HG03064 (cell line): Measurements from ENCODE around the gene ALOX5.
"Not testable (repeated sequence)": the region's sequence is repeated elsewhere in the genome, so short reads cannot be mapped to it uniquely, and the experiment has no call there.

Experiments
- ATAC-seq: cut with Tn5 transposase; IDR thresholded peaks from one replicate; pipeline ENCODE4 v1.9.1; 2021; ENCODE audit warnings: low read depth; ENCODE audit not compliant: unreplicated experiment

Gene ALOX5

GRCh38 chr10:45460235-45460878 is 86.3 kb downstream of the ALOX5 start:
- ATAC-seq, result peak; percentile 42

- ATAC-seq, result peak; percentile 56
Measured at GRCh38 chr10:45461034-45461433, 87.0 kb downstream of the ALOX5 start.

GRCh38 chr10:45463244-45464116 is 89.5 kb downstream of the ALOX5 start:
- ATAC-seq, result no peak

GRCh38 chr10:45464958-45465567 is 91.0 kb downstream of the ALOX5 start:
- peak; percentile 35 for ATAC-seq

GRCh38 chr10:45466784-45467183 is 92.8 kb downstream of the ALOX5 start:
- ATAC-seq, result no peak

GRCh38 chr10:45468079-45468478 is 94.1 kb downstream of the ALOX5 start:
- no peak for ATAC-seq

- no peak for ATAC-seq
Measured at GRCh38 chr10:45470098-45471012, 96.3 kb downstream of the ALOX5 start.

GRCh38 chr10:45471059-45471458 is 97.0 kb downstream of the ALOX5 start:
- ATAC-seq, result no peak

GRCh38 chr10:45471531-45472310 is 97.7 kb downstream of the ALOX5 start:
- ATAC-seq, result no peak

GRCh38 chr10:45473126-45473525 is 99.1 kb downstream of the ALOX5 start:
- no peak for ATAC-seq

- no peak for ATAC-seq
Measured at GRCh38 chr10:45476559-45476958, 102.5 kb downstream of the ALOX5 start.

GRCh38 chr10:45480294-45480693 is 106.3 kb downstream of the ALOX5 start:
- no peak for ATAC-seq

- ATAC-seq, result not testable (repeated sequence)
Measured at GRCh38 chr10:45481100-45481499, 107.1 kb downstream of the ALOX5 start.

GRCh38 chr10:45483002-45483401 is 109.0 kb downstream of the ALOX5 start:
- ATAC-seq, result no peak

- no peak for ATAC-seq
Measured at GRCh38 chr10:45487735-45488134, 113.7 kb downstream of the ALOX5 start.

- ATAC-seq, result no peak
Measured at GRCh38 chr10:45488365-45488764, 114.3 kb downstream of the ALOX5 start.

- ATAC-seq, result no peak
Measured at GRCh38 chr10:45490277-45490676, 116.3 kb downstream of the ALOX5 start.

- ATAC-seq, result no peak
Measured at GRCh38 chr10:45491061-45491460, 117.0 kb downstream of the ALOX5 start.
